ENCODE results near the gene LAMC3. TPM values are rescaled to one million over a fixed set of nuclear protein-coding genes. Genes with fewer than 3 reads are reported as not detected.

The LAMC3 gene
- total and polyA plus RNA-seq, 7 donors = 0.17 to 0.96 (median 0.22) TPM; not detected in 1

DNA sequence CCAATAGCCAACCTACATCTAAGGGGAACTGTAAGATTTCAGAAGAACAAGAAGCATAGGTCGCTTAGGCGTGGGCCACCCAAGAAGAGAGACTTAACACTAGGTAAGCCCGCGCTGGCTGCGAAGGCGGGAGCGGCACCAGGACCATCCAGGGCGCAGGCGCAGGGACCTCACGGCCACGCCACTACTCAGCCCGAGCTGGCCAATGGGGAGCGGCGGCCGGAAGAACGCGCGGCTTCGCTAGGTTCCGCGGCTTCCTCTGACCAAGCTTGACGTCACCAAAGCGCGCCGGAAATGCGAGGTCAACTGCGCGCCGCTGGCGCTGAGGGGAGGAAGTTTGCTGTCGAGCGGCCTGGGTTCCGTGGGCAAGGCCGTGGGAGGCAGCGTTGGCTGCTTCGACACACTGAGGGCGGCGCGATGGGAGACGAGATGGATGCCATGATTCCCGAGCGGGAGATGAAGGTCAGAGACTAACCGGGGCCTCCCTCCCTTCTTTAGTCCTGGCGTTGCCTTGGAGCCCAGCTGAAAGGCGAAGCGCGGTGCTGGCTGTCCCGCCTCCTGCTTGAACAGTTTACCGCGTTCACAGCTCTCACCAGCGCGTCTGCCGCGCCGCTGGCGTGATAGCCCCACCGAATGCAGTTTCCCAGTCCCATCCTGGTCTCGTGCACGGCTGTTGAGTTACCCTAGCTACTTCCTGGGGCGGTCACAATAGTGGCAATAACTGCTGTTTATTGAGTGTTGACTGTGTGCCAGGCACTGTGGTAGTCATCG is 116.5 kb downstream of the LAMC3 start, which contains the start of gene NUP214:
Gene NUP214 (plus strand): TSS at position 299 of the 771 bp plus-strand sequence. CDS start 119 bp downstream, at position 418.
- Histone ChIP-seq H3K36me3 (ENCODE audit: insufficient read depth in 1 of 2, low read depth in 1 of 2) (peaks cover 5 to 37% of the 10 kb centered on the region in 2 donors), H3K27ac (peak within 1 kb of the TSS; percentile 90), H3K27me3 (ENCODE audit: insufficient read depth in 3 of 3, low read length in 2 of 3) (no peaks in the 10 kb centered on the region), H3K4me1 (peaks cover 17% of the 10 kb centered on the region), H3K9me3 (no peaks in the 10 kb centered on the region), H3K4me3 (peak within 1 kb of the TSS; percentile 100)
- WGBS, 3 donors = 0 to 1% (median 0%) methylated on average over 61 of the region's 61 CpGs
- TF ChIP-seq, protein P1, sequence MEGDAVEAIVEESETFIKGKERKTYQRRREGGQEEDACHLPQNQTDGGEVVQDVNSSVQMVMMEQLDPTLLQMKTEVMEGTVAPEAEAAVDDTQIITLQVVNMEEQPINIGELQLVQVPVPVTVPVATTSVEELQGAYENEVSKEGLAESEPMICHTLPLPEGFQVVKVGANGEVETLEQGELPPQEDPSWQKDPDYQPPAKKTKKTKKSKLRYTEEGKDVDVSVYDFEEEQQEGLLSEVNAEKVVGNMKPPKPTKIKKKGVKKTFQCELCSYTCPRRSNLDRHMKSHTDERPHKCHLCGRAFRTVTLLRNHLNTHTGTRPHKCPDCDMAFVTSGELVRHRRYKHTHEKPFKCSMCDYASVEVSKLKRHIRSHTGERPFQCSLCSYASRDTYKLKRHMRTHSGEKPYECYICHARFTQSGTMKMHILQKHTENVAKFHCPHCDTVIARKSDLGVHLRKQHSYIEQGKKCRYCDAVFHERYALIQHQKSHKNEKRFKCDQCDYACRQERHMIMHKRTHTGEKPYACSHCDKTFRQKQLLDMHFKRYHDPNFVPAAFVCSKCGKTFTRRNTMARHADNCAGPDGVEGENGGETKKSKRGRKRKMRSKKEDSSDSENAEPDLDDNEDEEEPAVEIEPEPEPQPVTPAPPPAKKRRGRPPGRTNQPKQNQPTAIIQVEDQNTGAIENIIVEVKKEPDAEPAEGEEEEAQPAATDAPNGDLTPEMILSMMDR (IDR thresholded peaks at IDR 0.05) = no peak
- peak; percentile 99 to 100 for DNase-seq
- ATAC-seq = peak; percentile 99 to 100 (median 99)
- intact Hi-C loops (cut with DNase I) = loop anchor here in 1 of 2 donors (2.0 kb wide), 1 partner anchor 69 kb away; no protein-coding TSS in a partner anchor

DNA sequence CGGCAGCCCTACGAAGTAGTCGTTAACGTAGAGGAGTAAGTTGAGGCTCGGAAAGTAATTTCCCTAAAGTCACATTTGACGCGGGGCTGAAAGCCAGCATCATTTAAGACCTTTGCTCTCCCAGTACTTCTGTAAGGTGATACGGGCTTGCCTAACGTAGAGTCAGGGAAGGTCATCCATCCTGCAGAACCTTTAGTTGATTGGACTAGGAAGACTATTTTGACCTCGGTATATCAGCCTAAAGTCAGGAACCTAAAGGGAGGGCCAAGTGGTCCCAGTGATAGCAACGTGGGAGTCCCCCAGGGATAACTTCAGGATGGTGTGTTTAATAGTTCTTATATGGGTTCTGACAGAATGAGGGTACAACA is 117.1 kb downstream of the LAMC3 start:
- no peaks in the 10 kb centered on the region for H3K9me3 ChIP-seq
- TF ChIP-seq, protein P1 (IDR thresholded peaks at IDR 0.05) = no peak
- peak; percentile 3 to 61 (median 24) for ATAC-seq
- intact Hi-C loops (cut with DNase I) = no loop called here
- peak overlapping the region; percentile 100 for H3K4me3 ChIP-seq
- peaks cover 5 to 42% of the 10 kb centered on the region in 2 donors for H3K36me3 ChIP-seq (ENCODE audit: insufficient read depth in 1 of 2, low read depth in 1 of 2)
- DNase-seq = no peak
- H3K27ac ChIP-seq = peak overlapping the region; percentile 90
- WGBS, 3 donors = 0 to 1% (median 0%) methylated on average over 11 of the region's 11 CpGs
- peaks cover 17% of the 10 kb centered on the region for H3K4me1 ChIP-seq
- H3K27me3 ChIP-seq (ENCODE audit: insufficient read depth in 3 of 3, low read length in 2 of 3) = no peaks in the 10 kb centered on the region

DNA sequence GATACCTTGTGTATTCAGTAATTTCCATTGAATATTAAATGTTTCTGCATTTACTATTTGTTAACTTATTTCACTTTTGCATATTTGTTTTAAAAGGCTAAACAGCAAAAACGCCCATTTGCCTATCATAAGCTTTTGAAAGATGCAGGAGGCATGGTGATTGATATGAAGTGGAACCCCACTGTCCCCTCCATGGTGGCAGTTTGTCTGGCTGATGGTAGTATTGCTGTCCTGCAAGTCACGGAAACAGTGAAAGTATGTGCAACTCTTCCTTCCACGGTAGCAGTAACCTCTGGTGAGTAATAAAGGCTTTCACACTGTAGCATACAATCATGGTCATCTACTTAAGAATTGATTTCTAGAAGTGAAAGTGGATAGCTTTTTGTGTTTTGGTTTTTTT is 120.2 kb downstream of the LAMC3 start:
- Histone ChIP-seq H3K4me1 (peaks cover 17% of the 10 kb centered on the region), H3K4me3 (no peak overlapping the region), H3K36me3 (ENCODE audit: insufficient read depth in 1 of 2, low read depth in 1 of 2) (peaks cover 13 to 74% of the 10 kb centered on the region in 2 donors), H3K27ac (no peak overlapping the region), H3K9me3 (no peaks in the 10 kb centered on the region), H3K27me3 (ENCODE audit: insufficient read depth in 3 of 3, low read length in 2 of 3) (no peaks in the 10 kb centered on the region)
- DNase-seq (no peak), ATAC-seq (no peak)
- TF ChIP-seq, protein P1 (IDR thresholded peaks at IDR 0.05) = no peak
- intact Hi-C loops (cut with DNase I) = no loop called here
- WGBS, 3 donors = 77 to 84% (median 80%) methylated on average over 3 of the region's 3 CpGs

DNA sequence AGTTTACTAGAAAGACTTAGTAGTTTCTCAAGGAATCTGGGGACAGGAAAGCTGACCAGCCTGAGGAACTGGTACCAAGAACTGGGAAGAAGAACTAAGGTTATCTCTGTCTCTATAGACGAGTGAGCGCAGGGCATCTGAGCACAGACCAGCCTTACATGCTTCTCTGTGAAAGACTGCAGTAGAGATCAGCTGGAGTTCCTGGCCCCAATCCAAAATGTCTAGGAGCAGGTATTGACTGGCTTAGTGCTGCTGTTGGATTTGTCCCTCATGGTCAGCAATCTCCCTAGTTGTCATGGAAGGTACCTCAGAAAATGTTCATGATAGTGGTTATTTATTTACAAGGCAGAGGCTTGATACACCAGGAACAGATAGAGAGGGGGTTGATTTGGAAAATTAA is 129.7 kb downstream of the LAMC3 start:
- Histone ChIP-seq H3K27me3 (ENCODE audit: insufficient read depth in 3 of 3, low read length in 2 of 3) (no peaks in the 10 kb centered on the region), H3K27ac (no peak overlapping the region), H3K36me3 (ENCODE audit: insufficient read depth in 1 of 2, low read depth in 1 of 2) (peaks cover 35 to 100% of the 10 kb centered on the region in 2 donors), H3K4me3 (no peak overlapping the region), H3K4me1 (no peaks in the 10 kb centered on the region), H3K9me3 (no peaks in the 10 kb centered on the region)
- 93 to 94% (median 94%) methylated on average over 2 of the region's 2 CpGs for WGBS, 3 donors
- ATAC-seq (no peak), DNase-seq (no peak)
- intact Hi-C loops (cut with DNase I) = loop anchor here (10.0 kb wide), 2 partner anchors 306 to 1146 kb away; no protein-coding TSS in a partner anchor
- TF ChIP-seq, protein P1 (IDR thresholded peaks at IDR 0.05) = no peak
